IPS-NIHi7 (cell line): ENCODE results near the gene AP2A2.

Experiments
- DNase-seq: peaks from one replicate; pipeline ENCODE4 v3.0.0; 2012; ENCODE audit warnings: mixed read lengths; ENCODE audit errors: extremely low spot score

Gene AP2A2

DNA sequence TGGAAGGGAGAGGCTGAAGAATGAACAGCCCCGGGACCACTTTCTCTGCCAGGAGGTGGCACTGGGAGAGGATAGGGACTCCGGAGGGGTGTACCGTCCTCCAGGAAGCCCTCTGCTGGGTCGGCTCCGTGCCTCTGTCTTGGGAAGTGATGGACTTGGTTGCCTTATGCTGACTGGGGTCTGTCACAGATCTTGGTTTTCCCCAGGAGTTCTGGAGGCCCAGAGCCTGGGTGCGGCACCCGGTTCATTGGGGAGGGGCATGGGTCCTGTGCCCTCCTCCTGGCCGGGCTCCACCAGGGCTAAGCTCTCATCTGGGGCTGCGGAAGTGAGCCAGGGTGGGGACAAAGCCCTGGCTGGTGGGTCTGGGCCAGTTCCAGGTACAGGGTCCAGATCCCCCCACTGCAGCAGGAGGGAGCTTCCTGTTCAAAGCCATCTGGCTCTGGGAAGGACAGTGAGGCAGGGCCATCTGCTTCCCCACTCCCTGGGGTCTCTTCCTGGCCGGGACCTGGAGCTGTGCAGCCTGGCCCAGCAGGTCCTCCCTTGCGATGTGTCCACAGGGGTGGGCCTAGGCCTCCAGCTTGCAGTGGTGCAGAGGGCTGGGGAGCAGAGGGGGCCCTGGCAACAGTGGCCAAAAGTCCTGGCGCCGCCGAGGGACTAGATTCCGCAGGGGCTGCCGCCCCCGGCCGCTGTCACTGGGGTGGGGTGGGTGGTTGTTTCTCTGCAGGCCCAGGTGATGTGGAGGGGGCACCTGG, 1.1 kb upstream of the AP2A2 start:
- DNase-seq, result no peak

DNA sequence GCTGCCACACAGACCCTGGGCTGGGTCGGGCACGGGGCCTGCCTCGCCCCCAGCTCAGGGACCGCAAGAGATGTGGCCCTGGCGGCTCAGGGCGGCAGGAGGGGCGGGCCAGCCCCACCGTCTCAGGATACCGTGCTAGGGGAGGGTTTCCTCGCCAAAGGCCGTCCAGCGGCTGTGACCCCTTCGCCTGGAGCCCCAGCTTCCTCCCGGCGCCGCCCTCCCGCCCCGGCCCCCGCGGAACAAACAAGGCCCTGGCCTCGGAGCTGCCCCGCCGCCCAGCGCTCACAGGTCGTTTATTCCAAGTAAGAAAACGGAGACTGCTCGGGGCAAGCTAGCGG, 543 bp upstream of the AP2A2 start:
- DNase-seq, result no peak

DNA sequence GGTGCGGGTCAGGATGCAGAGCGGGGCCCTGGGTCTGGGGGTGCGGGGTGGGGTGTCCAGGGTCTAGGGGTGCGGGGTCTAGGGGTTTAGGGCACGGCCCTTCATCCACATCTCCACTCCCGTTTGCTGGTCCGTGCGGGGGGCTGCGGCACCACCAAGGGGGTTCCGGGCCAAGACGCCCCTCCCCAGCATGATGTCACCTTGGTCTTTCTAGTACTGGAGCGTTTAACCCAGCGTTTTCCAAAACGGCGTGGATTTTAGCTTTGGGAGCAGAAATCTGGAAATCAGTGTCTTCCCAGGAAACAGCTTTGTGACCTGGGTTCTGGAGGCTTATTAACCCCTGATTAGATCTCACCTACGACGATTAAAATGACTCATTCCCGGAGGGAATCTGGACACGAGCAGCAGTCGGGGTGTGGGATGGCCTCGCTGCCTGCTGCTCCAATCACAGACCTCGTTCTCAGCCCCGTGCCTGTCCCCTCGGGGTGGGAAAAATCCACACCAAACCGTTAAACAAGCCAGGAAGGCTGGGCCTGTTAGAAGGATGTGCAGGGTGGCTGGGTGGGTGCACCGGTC, 759 bp downstream of the AP2A2 start:
- DNase-seq, result peak; percentile 49

- DNase-seq, result no peak
Observed at GRCh38 chr11:927871-928270, 2.2 kb downstream of the AP2A2 start.

GRCh38 chr11:928786-929185, 3.1 kb downstream of the AP2A2 start:
- DNase-seq, result no peak

- no peak for DNase-seq
Observed at GRCh38 chr11:929405-929804, 3.7 kb downstream of the AP2A2 start.

GRCh38 chr11:931385-931784, 5.7 kb downstream of the AP2A2 start:
- no peak for DNase-seq

DNA sequence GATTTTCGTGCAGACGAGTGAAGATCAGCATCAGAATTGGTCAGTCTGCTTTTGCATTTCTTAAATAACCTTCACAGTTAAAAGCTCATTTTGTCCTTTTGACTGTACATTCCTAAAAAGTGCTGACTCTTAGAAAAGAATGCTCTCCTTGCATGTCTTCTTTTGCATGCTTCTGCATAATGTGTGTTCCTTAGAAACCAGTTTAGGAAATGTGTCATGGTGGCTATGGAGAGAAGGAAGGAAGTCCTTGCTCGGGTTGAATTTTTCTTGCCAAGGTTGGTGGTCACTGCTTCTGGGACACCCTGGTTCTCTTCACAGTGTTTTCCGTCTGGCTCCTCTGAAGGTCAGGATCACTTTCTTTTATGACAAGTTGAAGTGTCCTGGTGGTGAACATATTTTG, 6.8 kb downstream of the AP2A2 start:
- DNase-seq, result no peak

GRCh38 chr11:933142-933851, 7.6 kb downstream of the AP2A2 start:
- DNase-seq, result peak; percentile 7

DNA sequence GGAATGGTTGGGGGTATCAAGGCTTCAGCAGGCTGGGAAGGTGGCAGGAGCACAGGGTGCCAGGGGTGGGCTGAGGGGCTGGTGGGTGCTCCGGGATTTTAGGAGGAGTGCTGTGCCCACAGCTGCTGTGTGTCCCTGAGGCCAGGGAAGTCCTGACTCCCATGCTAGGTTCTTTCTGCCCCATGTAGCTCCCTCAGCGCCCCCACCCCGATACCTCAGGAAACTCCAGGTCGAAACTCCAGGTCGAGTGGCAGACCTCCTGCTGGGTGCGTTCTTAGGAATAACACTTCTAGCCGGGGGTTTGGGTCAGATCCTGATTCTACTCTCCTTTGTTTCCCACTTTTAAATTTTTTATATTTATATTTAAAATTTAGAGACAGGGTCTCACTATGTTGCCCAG, 8.3 kb downstream of the AP2A2 start:
- peak; percentile 11 for DNase-seq

- DNase-seq, result peak; percentile 12
Observed at GRCh38 chr11:934527-934926, 8.9 kb downstream of the AP2A2 start.

DNA sequence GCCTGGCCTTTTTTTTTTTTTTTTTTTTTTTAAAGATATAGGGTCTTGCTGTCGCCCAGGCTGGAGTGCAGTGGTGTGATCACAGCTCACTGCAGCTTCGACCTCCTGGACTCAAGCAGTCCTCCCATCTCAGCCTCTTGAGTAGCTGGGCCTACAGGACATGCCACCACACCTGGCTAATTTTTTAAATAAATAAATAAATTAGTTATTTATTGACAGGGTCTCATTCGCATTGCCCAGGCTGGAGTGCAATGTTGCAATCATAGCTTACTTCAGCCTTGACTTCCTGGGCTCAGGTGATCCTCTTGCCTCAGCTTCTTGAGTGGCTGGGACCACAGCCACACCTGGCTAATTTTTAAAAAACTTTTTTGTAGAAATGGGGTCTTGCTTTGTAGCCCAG, 10.5 kb downstream of the AP2A2 start:
- DNase-seq, result no peak

GRCh38 chr11:937841-938261, 12.2 kb downstream of the AP2A2 start:
- peak; percentile 26 for DNase-seq

GRCh38 chr11:940496-941135, 14.9 kb downstream of the AP2A2 start:
- peak; percentile 14 for DNase-seq

DNA sequence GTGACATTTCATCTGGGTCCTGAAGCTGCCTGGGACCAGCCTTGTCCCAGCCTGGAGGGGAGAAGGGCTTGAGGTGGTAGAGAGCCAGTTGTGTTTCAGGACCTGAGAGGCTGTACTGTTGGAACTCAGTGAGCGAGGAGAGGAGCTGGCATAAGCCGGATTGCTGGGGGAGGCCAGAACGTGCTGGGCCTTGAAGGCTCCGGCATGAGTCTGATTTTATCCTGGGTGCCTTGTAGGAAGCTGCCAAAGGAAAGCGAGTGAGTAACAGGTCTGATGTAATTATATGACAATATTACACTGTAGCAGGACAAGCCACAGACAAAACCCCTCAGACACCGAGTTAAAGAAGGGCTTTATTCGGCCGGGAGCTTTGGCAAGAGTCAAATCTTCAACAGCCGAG, 17.2 kb downstream of the AP2A2 start:
- DNase-seq, result no peak

DNA sequence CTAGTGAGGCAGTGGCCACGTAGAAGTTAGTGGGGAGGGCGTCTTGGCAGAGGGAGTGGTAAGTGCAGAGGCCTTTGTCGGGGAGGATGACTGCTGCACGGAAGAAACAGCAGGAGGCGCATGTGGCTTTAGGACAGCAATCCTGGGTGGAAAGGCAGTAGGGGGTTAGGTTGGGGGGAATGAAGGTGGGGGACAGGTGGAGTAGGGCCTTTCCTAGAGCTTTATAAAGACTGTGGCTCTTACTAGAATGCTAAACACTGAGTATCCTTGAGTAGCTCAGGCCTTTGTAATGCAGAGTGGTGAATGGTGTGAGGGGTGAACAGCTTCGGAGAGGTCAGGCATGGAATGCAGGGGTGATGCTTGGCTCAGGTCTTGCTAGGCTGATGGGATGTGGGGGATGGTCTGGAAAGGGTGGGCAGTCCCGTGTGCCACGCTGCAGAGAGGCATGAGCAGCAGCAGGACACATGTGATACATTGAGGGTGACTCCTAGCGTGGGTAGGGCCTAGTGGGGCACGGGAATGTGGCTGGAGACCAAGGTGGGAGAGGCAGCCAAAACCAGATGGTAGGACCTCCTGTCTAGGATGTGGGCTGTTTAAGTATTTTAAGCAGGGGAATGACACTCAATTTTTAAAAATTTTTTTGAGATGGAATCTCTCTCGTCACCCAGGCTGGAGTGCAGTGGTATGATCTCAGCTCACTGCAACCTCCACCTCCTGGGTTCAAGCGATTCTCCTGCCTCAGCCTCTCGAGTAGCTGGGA, 19.2 kb downstream of the AP2A2 start:
- DNase-seq, result peak; percentile 78

- peak; percentile 32 for DNase-seq
Observed at GRCh38 chr11:945986-946385, 20.3 kb downstream of the AP2A2 start.

GRCh38 chr11:947744-948143, 22.1 kb downstream of the AP2A2 start:
- no peak for DNase-seq

DNA sequence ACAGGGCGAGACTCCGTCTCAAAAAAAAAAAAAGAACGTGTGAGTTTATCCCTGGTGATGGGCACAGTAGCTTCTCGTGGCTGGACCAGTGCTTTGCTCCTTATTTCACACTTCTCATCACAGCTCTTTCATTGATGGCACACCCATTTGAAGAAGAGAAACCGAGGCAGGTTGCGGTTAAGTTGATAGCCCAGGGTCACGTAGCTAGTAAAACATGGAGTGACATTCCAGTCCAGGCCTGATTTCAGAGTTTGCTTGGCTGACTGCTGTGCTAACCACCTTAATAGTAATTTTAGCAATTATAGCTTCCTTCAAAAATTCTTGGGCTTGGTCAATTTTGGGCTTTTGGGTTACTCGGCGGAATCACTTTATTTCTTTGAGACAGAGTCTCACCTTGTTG, 25.8 kb downstream of the AP2A2 start:
- DNase-seq, result no peak

DNA sequence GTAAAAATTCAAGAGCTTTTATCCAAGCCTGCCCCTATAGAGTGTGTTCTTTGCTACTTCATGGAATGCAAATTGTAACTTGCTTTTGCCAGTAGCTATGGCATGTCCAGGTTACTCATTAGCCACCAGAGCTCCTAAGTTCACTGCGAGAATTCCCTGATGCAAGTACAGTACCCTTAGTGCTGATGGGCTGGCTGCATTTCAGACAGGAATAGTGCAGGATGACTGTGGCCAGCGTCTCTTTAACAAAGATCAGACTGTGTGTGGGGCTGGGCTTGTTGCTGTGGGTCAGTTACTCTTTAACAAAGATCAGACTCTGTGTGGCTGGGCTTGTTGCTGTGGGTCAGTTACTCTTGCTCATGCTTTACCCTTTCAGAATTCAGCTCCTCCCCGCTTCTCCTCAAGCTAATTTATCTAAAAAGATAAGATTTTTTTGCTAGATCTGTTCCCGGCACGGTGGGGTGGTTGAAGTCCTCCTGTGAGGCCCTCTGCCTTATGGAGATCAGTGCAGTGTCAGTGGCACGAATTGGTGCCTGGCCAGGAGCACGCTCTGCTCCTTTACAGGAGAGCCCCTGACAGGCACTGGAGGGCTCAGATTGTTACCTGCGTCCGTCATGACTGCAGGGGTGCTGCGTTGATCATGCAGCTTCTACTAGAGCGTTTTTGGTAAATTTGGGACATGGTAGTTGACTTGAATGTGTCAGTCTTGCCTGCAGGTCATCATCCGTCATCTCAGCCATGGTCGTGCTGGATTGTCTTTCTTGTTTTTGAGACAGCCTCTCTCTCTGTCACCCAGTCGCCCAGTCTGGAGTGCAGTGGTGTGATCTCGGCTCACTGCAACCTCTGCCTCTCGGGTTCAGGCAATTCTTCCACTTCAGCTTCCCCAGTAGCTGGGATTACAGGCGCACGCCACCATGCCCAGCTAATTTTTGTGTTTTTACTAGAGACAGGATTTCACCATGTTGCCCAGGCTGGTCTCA, 27.0 kb downstream of the AP2A2 start:
- DNase-seq, result peak; percentile 19

- DNase-seq, result peak; percentile 8
Observed at GRCh38 chr11:953512-953911, 27.8 kb downstream of the AP2A2 start.
